GM21528 (cell line): ENCODE results near the gene MRPL53.
"Not testable (repeated sequence)": the region's sequence is repeated elsewhere in the genome, so short reads cannot be mapped to it uniquely, and the experiment has no call there.

Experiments
- ATAC-seq: cut with Tn5 transposase; IDR thresholded peaks from one replicate; pipeline ENCODE4 v1.9.1; 2021; ENCODE audit warnings: mild to moderate bottlenecking, moderate library complexity; ENCODE audit not compliant: unreplicated experiment, low FRiP score

MRPL53 gene

GRCh38 chr2:74502720-74503505 lies 30.4 kb upstream of the MRPL53 start:
- ATAC-seq: peak; percentile 24

GRCh38 chr2:74502147-74502719 lies 29.8 kb upstream of the MRPL53 start:
- no peak for ATAC-seq

- no peak for ATAC-seq
These were observed 29.0 kb upstream of the MRPL53 start for GRCh38 chr2:74501335-74502071.

GRCh38 chr2:74500578-74500946 lies 28.1 kb upstream of the MRPL53 start:
- no peak for ATAC-seq

- no peak for ATAC-seq
These were observed 27.6 kb upstream of the MRPL53 start for GRCh38 chr2:74499940-74500577.

GRCh38 chr2:74499267-74499939 lies 26.9 kb upstream of the MRPL53 start, which contains the start of gene LBX2:
TSS of gene LBX2 (minus strand) at chr2:74499603. CDS start at chr2:74499537, 66 bp downstream.
- ATAC-seq: no peak

- ATAC-seq: no peak
These were observed 26.2 kb upstream of the MRPL53 start for GRCh38 chr2:74498500-74499266.

- no peak for ATAC-seq
These were observed 25.5 kb upstream of the MRPL53 start for GRCh38 chr2:74497777-74498499.

- no peak for ATAC-seq
These were observed 24.7 kb upstream of the MRPL53 start for GRCh38 chr2:74496997-74497776.

GRCh38 chr2:74495440-74495839 lies 23.0 kb upstream of the MRPL53 start:
- ATAC-seq: no peak

GRCh38 chr2:74493546-74493945 lies 21.1 kb upstream of the MRPL53 start:
- no peak for ATAC-seq

- ATAC-seq: no peak
These were observed 19.4 kb upstream of the MRPL53 start for GRCh38 chr2:74491648-74492544.

- ATAC-seq: no peak
These were observed 17.4 kb upstream of the MRPL53 start for GRCh38 chr2:74489906-74490305.

GRCh38 chr2:74488643-74489481 lies 16.4 kb upstream of the MRPL53 start:
- no peak for ATAC-seq

GRCh38 chr2:74486141-74486540 lies 13.7 kb upstream of the MRPL53 start:
- ATAC-seq: no peak

- ATAC-seq: not testable (repeated sequence)
These were observed 11.2 kb upstream of the MRPL53 start for GRCh38 chr2:74483675-74484164.
